HL-60 (cell line): ENCODE measurements around the gene CSTF2T.

Experiments
- DNase-seq, 2 experiments: peaks; one replicate each; pipeline ENCODE4 v3.0.0-alpha.2; 2010 to 2020; ENCODE audit warnings: low read depth in 1 of 2, low spot score in 1 of 2
- H3K27ac ChIP-seq: fragments of 250-450 bp; sonication (Bioruptor Pico); replicated peaks from 2 replicates; pipeline ENCODE4 v1.5.1; 2020; ENCODE audit warnings: mild to moderate bottlenecking, moderate library complexity
- H3K27me3 ChIP-seq: fragments of 250-450 bp; sonication (Bioruptor Pico); 2 replicates; pipeline ENCODE4 v1.5.1; 2021; ENCODE audit warnings: mild to moderate bottlenecking, moderate library complexity; ENCODE audit not compliant: insufficient read depth, poor library complexity, severe bottlenecking
- H3K4me3 ChIP-seq: replicated peaks from 2 replicates; pipeline ENCODE4 v1.5.1; 2011; ENCODE audit warnings: mild to moderate bottlenecking, control low read depth, low read length; ENCODE audit not compliant: insufficient read depth
- CTCF ChIP-seq: IDR thresholded peaks from one replicate; pipeline ENCODE4 v1.5.1; 2011; ENCODE audit warnings: low read length, control low read depth, inconsistent platforms; ENCODE audit not compliant: insufficient read depth
- GABPA ChIP-seq: IDR thresholded peaks from 2 replicates; pipeline ENCODE4 v1.6.1; 2012; ENCODE audit warnings: low read depth
- POLR2AphosphoS5 ChIP-seq: IDR thresholded peaks from 2 replicates; pipeline ENCODE4 v1.6.1; 2012; ENCODE audit warnings: low read depth
- REST ChIP-seq: IDR thresholded peaks from 2 replicates; pipeline ENCODE4 v1.6.1; 2012; ENCODE audit warnings: low read depth; ENCODE audit not compliant: insufficient replicate concordance
- SPI1 ChIP-seq: IDR thresholded peaks from 2 replicates; pipeline ENCODE4 v1.6.1; 2012; ENCODE audit warnings: low read depth, mild to moderate bottlenecking, borderline replicate concordance

CSTF2T gene

GRCh38 chr10:51706225-51706624 is 6.8 kb upstream of the CSTF2T start:
- Histone ChIP-seq H3K4me3 (no peak overlapping the region), H3K27ac (no peak overlapping the region), H3K27me3 (no peaks in the 10 kb centered on the region)
- TF ChIP-seq GABPA (no peak), CTCF (no peak), SPI1 (no peak), REST (no peak), POLR2AphosphoS5 (no peak)
- no peak for DNase-seq

DNA sequence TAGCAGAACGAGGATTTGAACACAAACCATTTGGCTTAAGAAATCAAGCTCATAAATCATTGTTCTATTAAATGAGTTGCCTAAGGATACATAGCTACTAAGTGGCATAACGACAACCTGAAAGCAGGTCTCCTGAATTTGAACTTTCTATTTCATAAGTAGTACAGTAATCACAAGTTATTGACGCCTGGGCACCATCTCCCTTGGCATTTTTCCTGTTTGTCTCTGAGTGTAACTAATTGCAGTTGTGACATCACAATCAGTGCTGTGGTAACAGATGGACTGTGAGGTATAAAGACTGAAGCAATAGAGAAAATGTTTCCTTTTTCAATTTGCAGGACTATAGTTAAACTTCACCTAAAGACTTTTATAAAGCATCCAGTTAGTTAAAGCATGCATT is 6.4 kb upstream of the CSTF2T start:
- no peak overlapping the region for H3K27ac ChIP-seq
- H3K27me3 ChIP-seq: no peaks in the 10 kb centered on the region
- DNase-seq: no peak
- TF ChIP-seq GABPA (no peak), SPI1 (no peak), POLR2AphosphoS5 (no peak), CTCF (no peak), REST (no peak)
- H3K4me3 ChIP-seq: no peak overlapping the region

- no peaks in the 10 kb centered on the region for H3K27me3 ChIP-seq
- TF ChIP-seq GABPA (no peak), REST (no peak), CTCF (no peak), POLR2AphosphoS5 (no peak), SPI1 (no peak)
- DNase-seq: no peak
- peak overlapping the region; percentile 99 for H3K27ac ChIP-seq
- H3K4me3 ChIP-seq: no peak overlapping the region
Measured at GRCh38 chr10:51700228-51700817, 928 bp upstream of the CSTF2T start.
